Choroid plexus epithelial cell (primary cell): Measurements from ENCODE around the gene SERPINE2.

Experiments used
- DNase-seq: peaks from one replicate; pipeline ENCODE4 v3.0.0-alpha.2; 2010; ENCODE audit warnings: low read depth
- H3K4me3 ChIP-seq: 2 replicates; pipeline ENCODE4 v1.5.1; 2011; ENCODE audit warnings: low read depth, mild to moderate bottlenecking, control low read depth, low read length, moderate library complexity
- CTCF ChIP-seq: conservative IDR thresholded peaks from 2 replicates; pipeline ENCODE4 v1.5.1; 2011; ENCODE audit warnings: low read depth, mild to moderate bottlenecking, control low read depth, inconsistent platforms, low read length, moderate library complexity

SERPINE2 gene

GRCh38 chr2:224027931-224028330 lies 11.2 kb downstream of the SERPINE2 start:
- DNase-seq, result no peak
- no peak overlapping the region for H3K4me3 ChIP-seq
- no peak for TF ChIP-seq CTCF

- H3K4me3 ChIP-seq, result no peak overlapping the region
- DNase-seq, result no peak
- no peak for TF ChIP-seq CTCF
These were observed 12.0 kb downstream of the SERPINE2 start for GRCh38 chr2:224027070-224027469.

- no peak for TF ChIP-seq CTCF
- H3K4me3 ChIP-seq, result no peak overlapping the region
- DNase-seq, result no peak
These were observed 13.2 kb downstream of the SERPINE2 start for GRCh38 chr2:224025874-224026273.

GRCh38 chr2:224024270-224024669 lies 14.8 kb downstream of the SERPINE2 start:
- TF ChIP-seq CTCF, result no peak
- DNase-seq, result no peak
- H3K4me3 ChIP-seq, result no peak overlapping the region

- peak; percentile 17 for DNase-seq
- TF ChIP-seq CTCF, result no peak
- no peak overlapping the region for H3K4me3 ChIP-seq
These were observed 15.9 kb downstream of the SERPINE2 start for GRCh38 chr2:224023188-224023587.

GRCh38 chr2:224022486-224022885 lies 16.6 kb downstream of the SERPINE2 start:
- DNase-seq, result no peak
- no peak for TF ChIP-seq CTCF
- H3K4me3 ChIP-seq, result no peak overlapping the region

GRCh38 chr2:224020523-224020922 lies 18.6 kb downstream of the SERPINE2 start:
- H3K4me3 ChIP-seq, result no peak overlapping the region
- no peak for TF ChIP-seq CTCF
- no peak for DNase-seq
